Measurements from ENCODE around the gene CR1.
"Not testable (repeated sequence)": the region's sequence is repeated elsewhere in the genome, so short reads cannot be mapped to it uniquely, and the experiment has no call there.

Gene CR1

GRCh38 chr1:207646171-207646570 is 150.2 kb downstream of the CR1 start:
- no peak for DNase-seq

- DNase-seq = no peak
Measured at GRCh38 chr1:207646944-207647579, 151.1 kb downstream of the CR1 start.

GRCh38 chr1:207647671-207648333 is 151.8 kb downstream of the CR1 start:
- DNase-seq = no peak

GRCh38 chr1:207648334-207649209 is 152.6 kb downstream of the CR1 start:
- DNase-seq = no peak

DNA sequence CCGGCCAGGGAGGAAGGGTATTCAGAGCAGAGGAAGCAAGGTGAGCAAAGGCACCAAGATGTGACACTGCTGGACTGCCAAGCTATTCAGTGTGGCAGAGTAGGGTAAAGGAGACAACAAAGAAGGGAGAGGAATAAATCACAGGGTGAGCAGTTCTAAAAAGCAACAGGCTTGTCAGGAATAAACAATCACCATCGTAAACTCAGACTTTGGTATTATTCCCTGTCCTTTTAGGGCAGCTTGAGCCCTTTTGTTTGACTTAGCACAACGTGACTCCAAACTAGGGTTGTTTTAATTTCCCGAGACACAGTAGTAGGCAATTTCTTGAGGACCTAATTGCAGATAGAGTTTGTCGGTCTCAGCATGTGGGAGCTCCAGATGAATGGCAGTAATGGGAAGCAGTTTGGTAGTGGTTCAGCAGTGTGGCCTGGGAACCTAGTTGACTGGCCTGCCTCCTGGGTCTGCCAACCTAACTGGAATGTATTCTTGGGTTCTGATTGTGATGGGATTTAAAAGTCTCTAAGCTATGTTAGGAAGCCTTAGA is 153.3 kb downstream of the CR1 start:
- DNase-seq = no peak

- no peak for DNase-seq
Measured at GRCh38 chr1:207649865-207650580, 154.1 kb downstream of the CR1 start.

DNA sequence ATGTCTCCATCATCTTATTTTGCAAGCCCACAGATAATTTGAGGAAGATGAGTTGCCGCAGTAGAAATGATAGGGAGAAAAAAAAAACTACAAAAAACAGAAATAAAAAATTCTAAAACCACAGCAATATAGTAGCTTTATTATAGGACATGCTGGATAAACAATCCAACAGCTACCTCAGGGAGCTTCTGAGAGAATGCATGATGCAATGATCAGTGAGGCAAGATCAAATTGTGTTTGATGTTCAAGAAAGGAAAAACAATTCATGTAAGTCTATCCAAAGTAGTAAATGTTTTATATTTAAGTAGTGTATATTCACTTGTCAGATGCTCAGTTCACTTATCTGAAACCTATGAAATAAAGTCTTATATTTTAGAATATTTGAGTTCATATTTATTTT is 155.6 kb downstream of the CR1 start:
- no peak for DNase-seq

- DNase-seq = peak; percentile 30
Measured at GRCh38 chr1:207654320-207654719, 158.4 kb downstream of the CR1 start.

- no peak for DNase-seq
Measured at GRCh38 chr1:207658408-207658807, 162.5 kb downstream of the CR1 start.

DNA sequence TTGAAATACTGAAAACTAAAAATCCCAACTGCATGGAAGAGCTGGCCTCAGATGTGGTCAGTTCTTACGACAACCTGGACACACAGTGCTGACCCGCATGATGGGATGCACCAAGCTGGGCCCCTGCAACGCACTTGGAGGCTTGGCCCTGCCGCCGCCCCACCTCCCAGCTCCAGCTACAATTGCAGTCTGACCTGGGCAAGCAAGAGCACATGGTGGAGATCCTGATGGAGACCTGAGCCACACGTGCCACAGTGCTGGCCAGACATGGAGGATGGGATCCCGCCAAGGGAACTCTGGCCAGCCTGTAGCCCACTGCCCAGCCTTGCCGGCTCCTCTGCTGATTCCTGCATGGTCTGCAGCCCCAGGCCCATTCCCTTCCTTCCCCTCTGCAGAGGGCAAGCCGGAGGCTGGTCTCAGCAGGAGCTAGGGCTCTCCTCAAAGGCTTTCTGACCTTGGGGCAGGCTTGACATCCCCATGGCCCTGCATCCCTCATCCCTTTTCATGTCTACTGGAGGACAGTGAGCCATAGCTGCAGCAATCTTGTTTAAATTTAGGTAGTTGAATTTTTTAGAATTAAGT is 163.0 kb downstream of the CR1 start:
- no peak for DNase-seq

- peak; percentile 84 for DNase-seq
Measured at GRCh38 chr1:207659545-207660153, 163.7 kb downstream of the CR1 start.

GRCh38 chr1:207661420-207661819 is 165.5 kb downstream of the CR1 start:
- DNase-seq = not testable (repeated sequence)

GRCh38 chr1:207666342-207666741 is 170.4 kb downstream of the CR1 start:
- DNase-seq = no peak

DNA sequence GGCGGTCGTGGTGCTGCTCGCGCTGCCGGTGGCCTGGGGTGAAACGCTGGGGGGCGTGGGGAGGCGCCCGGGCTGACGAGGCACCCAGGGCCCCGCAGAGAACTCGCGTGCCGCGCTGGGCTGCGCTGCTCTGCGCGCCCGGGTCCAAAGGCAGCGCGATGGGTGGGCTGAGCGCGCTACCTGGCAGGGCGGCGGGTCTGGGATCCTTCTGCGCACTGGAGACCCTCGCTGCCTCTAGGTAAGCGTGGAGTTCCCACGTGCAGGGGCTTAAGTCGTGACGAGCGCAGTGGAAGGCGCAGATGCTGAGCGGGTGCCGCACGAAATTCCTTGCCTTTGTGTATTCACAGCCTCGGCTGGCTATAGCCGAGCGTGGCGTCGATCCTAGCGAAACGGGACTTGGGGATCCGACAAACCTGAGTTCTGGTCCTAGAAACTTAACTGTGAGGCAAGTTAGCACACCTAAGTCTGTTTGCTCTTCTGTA is 173.6 kb downstream of the CR1 start:
- no peak for DNase-seq

DNA sequence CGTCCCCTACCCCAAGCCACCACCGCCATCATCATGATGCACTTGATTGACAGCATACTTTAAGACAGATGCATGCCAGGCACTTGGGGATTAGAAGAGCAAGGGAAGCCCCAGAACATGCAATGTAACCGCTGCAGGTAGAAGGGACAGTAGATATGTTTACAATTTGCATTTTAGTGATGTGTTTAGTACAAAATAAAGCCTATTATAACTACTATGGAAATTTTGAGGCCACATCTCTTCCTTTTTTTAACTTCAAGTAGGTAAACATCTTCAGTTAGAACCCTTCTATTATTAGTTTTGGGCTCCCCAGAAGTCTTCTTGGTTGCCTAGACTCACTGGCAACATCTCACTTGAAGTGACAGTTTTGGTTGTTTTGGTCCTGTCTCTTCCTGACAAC is 174.2 kb downstream of the CR1 start:
- DNase-seq = no peak

DNA sequence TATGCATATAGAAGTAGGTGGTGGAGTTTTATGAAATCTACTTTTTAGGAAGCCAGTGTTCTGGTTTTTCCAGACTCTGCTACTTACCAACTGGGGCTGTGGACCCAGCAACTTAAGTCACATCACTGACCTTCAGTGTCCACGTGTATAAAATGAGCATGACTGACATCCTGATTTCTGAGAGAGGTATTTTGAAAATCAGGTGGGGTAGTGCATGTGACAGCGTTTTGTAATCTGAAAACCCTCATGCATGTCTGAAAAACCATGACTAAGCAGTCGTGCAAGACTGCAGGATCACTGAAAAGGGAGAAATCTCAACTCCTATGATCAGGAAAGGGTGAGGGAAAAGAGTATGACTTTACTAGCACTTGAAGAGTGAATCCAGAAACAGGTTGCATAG is 175.0 kb downstream of the CR1 start:
- DNase-seq = no peak

DNA sequence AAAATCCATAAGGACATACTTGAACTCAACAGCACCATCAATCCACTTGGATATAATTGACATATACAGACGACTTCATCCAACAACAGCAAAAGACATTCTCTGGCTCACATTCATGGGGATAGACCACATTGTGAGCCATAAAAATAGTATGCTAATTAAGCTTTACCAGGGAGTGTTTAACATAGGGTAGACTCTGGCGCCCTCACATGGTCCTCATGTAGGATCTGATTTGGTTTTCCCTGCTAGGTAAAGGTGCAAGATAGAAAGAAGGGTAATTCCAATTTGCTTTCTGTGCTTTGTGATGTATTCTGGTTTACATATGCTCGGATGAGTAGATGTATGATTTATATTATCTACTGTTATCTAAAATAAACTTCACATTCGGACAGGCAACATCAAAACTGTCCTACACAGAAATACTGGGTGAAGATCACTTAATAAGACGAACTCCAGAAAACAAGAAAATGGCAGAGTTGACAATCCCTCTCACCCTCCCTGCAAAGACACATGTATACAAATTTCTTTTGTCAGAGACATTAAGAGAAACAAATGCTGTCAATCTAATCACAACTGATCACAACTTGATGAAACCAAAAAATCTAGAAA is 176.7 kb downstream of the CR1 start:
- DNase-seq = peak; percentile 90

GRCh38 chr1:207673399-207673798 is 177.4 kb downstream of the CR1 start:
- DNase-seq = no peak

- no peak for DNase-seq
Measured at GRCh38 chr1:207676153-207676552, 180.2 kb downstream of the CR1 start.

DNA sequence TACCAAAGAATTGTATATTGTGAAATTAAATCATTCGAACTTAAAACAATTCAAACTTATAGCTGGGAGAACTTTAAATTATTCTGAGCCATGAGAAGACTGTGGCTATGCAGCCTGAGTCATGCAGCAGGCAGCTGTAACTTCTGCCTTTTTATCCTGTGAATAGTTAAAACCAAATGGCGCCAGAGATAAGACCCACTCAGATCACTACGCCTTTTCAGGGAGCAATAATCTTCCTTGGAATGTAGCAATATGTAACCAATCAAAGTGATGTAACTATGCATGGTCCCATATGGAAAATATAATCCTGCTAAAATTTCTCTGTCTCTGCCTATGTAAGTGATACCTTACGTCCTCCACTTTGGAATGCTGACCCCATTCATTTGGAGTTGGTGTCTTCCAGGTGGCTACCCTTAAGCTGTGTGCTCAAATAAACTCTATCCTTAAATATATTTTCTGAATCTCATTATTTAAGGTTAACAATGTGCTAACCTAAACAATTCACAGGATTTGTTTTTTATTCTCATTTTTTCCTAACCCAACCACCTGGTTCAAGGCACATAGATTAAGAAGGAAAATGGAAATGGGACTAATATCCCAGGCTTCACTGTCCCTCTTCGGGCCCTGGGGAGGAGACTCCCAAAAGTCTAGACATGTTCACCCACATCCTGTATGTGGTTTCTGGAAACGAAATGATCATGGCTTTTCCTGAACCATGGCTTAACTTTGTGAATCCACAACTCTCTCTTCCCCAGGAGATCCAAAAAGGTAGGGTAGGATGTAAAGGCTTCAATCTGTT is 184.8 kb downstream of the CR1 start:
- not testable (repeated sequence) for DNase-seq

Data from DMS53 (cell line).